ENCODE results near the gene RELCH.

RELCH gene

DNA sequence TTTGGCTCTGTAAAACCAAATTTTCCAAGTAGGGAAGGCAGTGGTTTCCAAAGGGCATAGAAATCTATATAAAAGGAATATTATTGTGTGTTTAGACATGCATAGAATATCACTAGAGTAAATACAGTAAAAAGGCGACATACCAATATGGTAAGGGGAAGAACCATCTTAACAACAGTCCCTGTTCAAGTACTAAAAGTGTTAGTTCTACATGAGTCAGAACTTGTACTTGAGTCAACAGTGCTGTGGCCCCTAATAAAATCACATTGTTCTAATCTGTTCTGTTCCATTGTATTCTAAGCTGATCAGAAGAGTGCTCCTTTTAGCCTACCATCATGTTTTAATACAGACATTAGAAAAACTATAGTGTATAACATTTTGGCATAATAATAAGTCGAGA is 102.0 kb downstream of the RELCH start:
- FAIRE-seq: no peak
- TF ChIP-seq POLR2A (IDR thresholded peaks at IDR 0.05; ENCODE audit: low read depth, low read length) (no peak), POLR2AphosphoS5 (IDR thresholded peaks at IDR 0.05; ENCODE audit: low read depth, low read length) (no peak), TAF1 (IDR thresholded peaks at IDR 0.05; ENCODE audit: borderline replicate concordance, low read depth, low read length) (no peak)

DNA sequence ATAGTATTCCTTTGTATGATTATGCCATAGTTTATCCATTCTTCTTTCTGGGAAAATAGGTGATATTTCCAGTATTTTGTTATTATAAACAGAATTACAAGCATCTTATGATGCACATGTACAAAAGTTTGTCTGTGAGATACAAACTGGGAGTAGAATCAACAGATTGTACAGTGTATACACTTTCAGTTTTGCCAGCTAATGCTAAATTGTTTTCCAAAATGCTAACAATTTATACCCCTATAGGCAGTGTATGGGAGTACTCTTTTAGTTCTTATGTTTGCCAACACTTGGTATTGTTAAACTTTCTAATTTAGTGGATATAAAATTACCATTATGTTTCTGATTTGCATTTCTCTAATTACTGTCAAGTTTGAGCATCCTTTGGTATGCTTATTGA is 107.0 kb downstream of the RELCH start:
- DNase-seq (ENCODE audit: insufficient read length) (no peak), FAIRE-seq (no peak)
- TF ChIP-seq TAF1 (IDR thresholded peaks at IDR 0.05; ENCODE audit: borderline replicate concordance, low read depth, low read length): no peak
- no peak for TF ChIP-seq POLR2A (IDR thresholded peaks at IDR 0.05; ENCODE audit: low read depth, low read length)
- no peak for TF ChIP-seq POLR2AphosphoS5 (IDR thresholded peaks at IDR 0.05; ENCODE audit: low read depth, low read length)

More for the DNA sequence above, 102.0 kb downstream of the RELCH start:
- DNase-seq (ENCODE audit: insufficient read length): no peak

GRCh38 chr18:62300359-62300963 is 113.4 kb downstream of the RELCH start:
- TF ChIP-seq TAF1 (IDR thresholded peaks at IDR 0.05; ENCODE audit: borderline replicate concordance, low read depth, low read length) (no peak), POLR2A (IDR thresholded peaks at IDR 0.05; ENCODE audit: low read depth, low read length) (no peak)
- peak; percentile 51 for FAIRE-seq
- no peak for DNase-seq (ENCODE audit: insufficient read length)

- TF ChIP-seq POLR2A (IDR thresholded peaks at IDR 0.05; ENCODE audit: low read depth, low read length): no peak
- no peak for TF ChIP-seq POLR2AphosphoS5 (IDR thresholded peaks at IDR 0.05; ENCODE audit: low read depth, low read length)
- no peak for TF ChIP-seq TAF1 (IDR thresholded peaks at IDR 0.05; ENCODE audit: borderline replicate concordance, low read depth, low read length)
- no peak for FAIRE-seq
Observed at GRCh38 chr18:62301322-62301721, 114.3 kb downstream of the RELCH start.

GRCh38 chr18:62312851-62313250 is 125.8 kb downstream of the RELCH start:
- DNase-seq (ENCODE audit: insufficient read length) (no peak), FAIRE-seq (peak; percentile 76)
- TF ChIP-seq POLR2A (IDR thresholded peaks at IDR 0.05; ENCODE audit: low read depth, low read length): no peak
- TF ChIP-seq TAF1 (IDR thresholded peaks at IDR 0.05; ENCODE audit: borderline replicate concordance, low read depth, low read length): no peak
- TF ChIP-seq POLR2AphosphoS5 (IDR thresholded peaks at IDR 0.05; ENCODE audit: low read depth, low read length): no peak

More at GRCh38 chr18:62301322-62301721, 114.3 kb downstream of the RELCH start:
- DNase-seq (ENCODE audit: insufficient read length): no peak

GRCh38 chr18:62318228-62319180 is 131.4 kb downstream of the RELCH start:
- DNase-seq (ENCODE audit: insufficient read length): no peak
- TF ChIP-seq TAF1 (IDR thresholded peaks at IDR 0.05; ENCODE audit: borderline replicate concordance, low read depth, low read length) (no peak), POLR2A (IDR thresholded peaks at IDR 0.05; ENCODE audit: low read depth, low read length) (no peak), POLR2AphosphoS5 (IDR thresholded peaks at IDR 0.05; ENCODE audit: low read depth, low read length) (no peak)
- no peak for FAIRE-seq

DNA sequence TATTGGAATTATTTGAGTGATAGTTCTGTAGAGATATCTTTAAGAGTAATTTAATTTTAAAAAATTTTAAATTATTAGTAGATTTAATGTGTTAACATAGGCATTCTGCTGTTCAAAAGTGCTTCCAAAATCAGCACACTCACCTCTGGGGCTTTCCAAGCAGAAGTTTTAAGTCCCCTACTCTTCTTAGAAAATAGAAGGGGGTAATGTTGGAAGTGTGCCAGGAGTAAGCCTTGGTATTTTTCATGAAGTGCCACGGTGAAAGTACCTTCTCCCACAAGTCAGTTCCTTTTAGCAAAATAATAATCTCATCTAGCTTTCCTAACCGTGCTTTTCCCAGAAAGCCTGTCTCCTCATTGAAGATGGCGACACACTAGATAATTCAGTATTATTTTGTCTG is 134.1 kb downstream of the RELCH start:
- FAIRE-seq (no peak), DNase-seq (ENCODE audit: insufficient read length) (no peak)
- TF ChIP-seq POLR2A (IDR thresholded peaks at IDR 0.05; ENCODE audit: low read depth, low read length) (no peak), POLR2AphosphoS5 (IDR thresholded peaks at IDR 0.05; ENCODE audit: low read depth, low read length) (no peak), TAF1 (IDR thresholded peaks at IDR 0.05; ENCODE audit: borderline replicate concordance, low read depth, low read length) (no peak)

GRCh38 chr18:62323483-62324180 is 136.6 kb downstream of the RELCH start:
- no peak for DNase-seq (ENCODE audit: insufficient read length)
- peak; percentile 57 for FAIRE-seq
- no peak for TF ChIP-seq TAF1 (IDR thresholded peaks at IDR 0.05; ENCODE audit: borderline replicate concordance, low read depth, low read length)
- TF ChIP-seq POLR2AphosphoS5 (IDR thresholded peaks at IDR 0.05; ENCODE audit: low read depth, low read length): no peak
- TF ChIP-seq POLR2A (IDR thresholded peaks at IDR 0.05; ENCODE audit: low read depth, low read length): no peak

DNA sequence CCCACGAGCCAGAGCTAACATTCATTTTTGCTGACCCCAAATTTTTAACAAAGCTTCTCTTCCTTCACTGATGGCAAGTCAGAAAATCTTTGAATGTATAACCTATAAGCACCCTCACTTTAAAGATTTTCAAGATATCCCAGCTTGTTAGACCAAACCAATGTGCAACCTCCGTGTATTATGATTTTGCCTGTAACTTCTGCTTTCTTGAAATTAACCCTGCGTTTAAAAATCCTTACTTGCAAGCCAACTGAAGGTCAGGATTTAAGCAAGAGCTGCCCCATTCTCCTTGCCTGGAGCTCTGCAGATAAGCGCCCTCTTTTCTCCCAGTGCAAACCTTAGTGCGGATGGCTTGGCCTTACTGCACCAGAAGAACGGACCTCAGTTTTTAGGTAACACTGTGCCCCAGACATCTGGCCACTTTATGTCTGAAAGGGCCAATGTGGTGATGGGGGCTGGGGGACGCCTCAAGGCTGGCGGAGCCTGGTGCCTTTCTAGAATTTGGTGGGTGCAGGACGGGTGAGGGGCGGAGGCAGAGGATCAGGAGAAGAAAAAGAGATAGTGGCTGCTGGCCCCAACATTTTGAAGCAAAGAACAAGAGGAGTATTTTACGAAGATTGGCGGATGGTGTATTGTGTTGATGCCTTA is 137.2 kb downstream of the RELCH start:
- no peak for TF ChIP-seq POLR2AphosphoS5 (IDR thresholded peaks at IDR 0.05; ENCODE audit: low read depth, low read length)
- TF ChIP-seq TAF1 (IDR thresholded peaks at IDR 0.05; ENCODE audit: borderline replicate concordance, low read depth, low read length): no peak
- TF ChIP-seq POLR2A (IDR thresholded peaks at IDR 0.05; ENCODE audit: low read depth, low read length): no peak
- DNase-seq (ENCODE audit: insufficient read length) (no peak), FAIRE-seq (no peak)

DNA sequence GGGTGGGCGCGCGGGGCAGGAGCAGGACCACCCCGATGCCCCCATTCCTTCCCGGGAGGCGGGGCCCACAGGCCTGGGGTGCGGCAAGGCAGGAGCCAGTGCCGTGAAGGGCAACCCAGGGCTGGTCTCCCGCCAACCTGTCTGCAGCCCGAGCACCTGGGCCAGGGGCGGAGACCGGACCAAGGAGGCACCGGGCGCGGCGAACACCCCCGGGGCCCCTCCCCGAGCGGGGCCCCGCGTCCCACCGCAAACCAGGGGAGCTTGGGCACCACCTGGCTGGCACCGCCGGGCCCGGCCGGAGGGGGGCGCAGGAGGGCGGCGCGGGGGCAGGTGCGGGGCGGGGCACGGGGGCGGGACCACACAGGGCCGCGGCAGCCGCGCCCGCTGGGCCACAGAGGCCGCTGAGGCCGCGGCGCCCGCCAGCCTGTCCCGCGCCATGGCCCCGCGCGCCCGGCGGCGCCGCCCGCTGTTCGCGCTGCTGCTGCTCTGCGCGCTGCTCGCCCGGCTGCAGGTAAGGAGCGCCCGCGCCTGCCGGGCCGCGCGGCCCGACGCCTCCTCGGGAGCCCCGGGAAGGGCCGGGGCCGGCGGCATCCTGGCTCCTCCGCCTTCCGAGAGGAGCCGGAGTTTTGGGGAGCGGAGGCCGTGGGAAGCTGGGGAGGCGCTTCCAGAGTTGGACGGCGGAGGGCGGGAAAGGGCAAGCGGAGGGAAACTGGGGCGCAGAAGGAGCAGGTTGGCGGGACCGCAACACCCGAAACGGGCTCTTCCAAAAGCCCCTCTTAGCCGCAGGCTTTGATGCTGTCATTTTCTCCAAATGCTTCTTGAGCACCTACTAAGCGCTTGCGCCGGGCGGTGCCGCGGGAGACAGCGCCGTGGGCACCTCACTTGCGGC is 138.1 kb downstream of the RELCH start, which contains the start of gene TNFRSF11A:
TSS of gene TNFRSF11A (plus strand) at position 394 of the 889 bp plus-strand sequence. CDS start at position 437, 43 bp downstream.
- DNase-seq (ENCODE audit: insufficient read length) (peak; percentile 72), FAIRE-seq (no peak)
- no peak for TF ChIP-seq POLR2A (IDR thresholded peaks at IDR 0.05; ENCODE audit: low read depth, low read length)
- no peak for TF ChIP-seq POLR2AphosphoS5 (IDR thresholded peaks at IDR 0.05; ENCODE audit: low read depth, low read length)
- TF ChIP-seq TAF1 (IDR thresholded peaks at IDR 0.05; ENCODE audit: borderline replicate concordance, low read depth, low read length): no peak

All from GM12892 (cell line).